HG03521 (cell line): Measurements from ENCODE around the gene LMNTD1.
"Not testable (repeated sequence)": the region's sequence is repeated elsewhere in the genome, so short reads cannot be mapped to it uniquely, and the experiment has no call there.

Source experiments
- ATAC-seq: cut with Tn5 transposase; IDR thresholded peaks from one replicate; pipeline ENCODE4 v1.9.1; 2021; ENCODE audit warnings: mild to moderate bottlenecking, moderate library complexity; ENCODE audit not compliant: unreplicated experiment

LMNTD1 gene

GRCh38 chr12:25493682-25494081 lies 59.4 kb downstream of the LMNTD1 start:
- no peak for ATAC-seq

- no peak for ATAC-seq
Observed at GRCh38 chr12:25491396-25492325, 61.4 kb downstream of the LMNTD1 start.

- not testable (repeated sequence) for ATAC-seq
Observed at GRCh38 chr12:25488956-25489870, 63.9 kb downstream of the LMNTD1 start.

GRCh38 chr12:25482625-25483024 lies 70.5 kb downstream of the LMNTD1 start:
- ATAC-seq, result no peak

- ATAC-seq, result no peak
Observed at GRCh38 chr12:25480145-25480544, 72.9 kb downstream of the LMNTD1 start.

- no peak for ATAC-seq
Observed at GRCh38 chr12:25477217-25477616, 75.9 kb downstream of the LMNTD1 start.

GRCh38 chr12:25472453-25472852 lies 80.6 kb downstream of the LMNTD1 start:
- no peak for ATAC-seq

GRCh38 chr12:25469861-25470260 lies 83.2 kb downstream of the LMNTD1 start:
- no peak for ATAC-seq

GRCh38 chr12:25469368-25469767 lies 83.7 kb downstream of the LMNTD1 start:
- no peak for ATAC-seq

- ATAC-seq, result no peak
Observed at GRCh38 chr12:25463521-25463920, 89.6 kb downstream of the LMNTD1 start.

GRCh38 chr12:25463005-25463404 lies 90.1 kb downstream of the LMNTD1 start:
- ATAC-seq, result no peak

- no peak for ATAC-seq
Observed at GRCh38 chr12:25459541-25459951, 93.5 kb downstream of the LMNTD1 start.

GRCh38 chr12:25458047-25458552 lies 95.0 kb downstream of the LMNTD1 start:
- no peak for ATAC-seq

- ATAC-seq, result no peak
Observed at GRCh38 chr12:25456474-25456873, 96.6 kb downstream of the LMNTD1 start.

GRCh38 chr12:25455696-25456095 lies 97.4 kb downstream of the LMNTD1 start:
- ATAC-seq, result no peak

GRCh38 chr12:25449007-25449406 lies 104.1 kb downstream of the LMNTD1 start:
- no peak for ATAC-seq

GRCh38 chr12:25447046-25447445 lies 106.0 kb downstream of the LMNTD1 start:
- ATAC-seq, result no peak

GRCh38 chr12:25438638-25439037 lies 114.4 kb downstream of the LMNTD1 start:
- ATAC-seq, result no peak

- peak; percentile 72 for ATAC-seq
Observed at GRCh38 chr12:25436206-25437030, 116.7 kb downstream of the LMNTD1 start.

- no peak for ATAC-seq
Observed at GRCh38 chr12:25435431-25435830, 117.7 kb downstream of the LMNTD1 start.
